Mucosa of descending colon (tissue), 3 donors: Measurements from ENCODE around the gene BMP10. TPM values are rescaled to one million over a fixed set of nuclear protein-coding genes. Genes with fewer than 3 reads are reported as not detected.
"Not testable (repeated sequence)": the region's sequence is repeated elsewhere in the genome, so short reads cannot be mapped to it uniquely, and the experiment has no call there.

Experiments
- ATAC-seq: fragments of 200-7000 bp; cut with Tn5 transposase; one replicate; pipeline ENCODE4 v1.9.1; 2020; ENCODE audit warnings: mild to moderate bottlenecking, moderate library complexity
- DNase-seq, 3 donors: peaks; one replicate each; pipeline ENCODE4 v3.0.0-alpha.2; 2020
- H3K36me3 ChIP-seq: fragments of 200-600 bp; one replicate; pipeline ENCODE4 v1.8.0; 2021; ENCODE audit warnings: low read depth, mild to moderate bottlenecking
- H3K4me1 ChIP-seq: fragments of 200-600 bp; one replicate; pipeline ENCODE4 v1.8.0; 2021; ENCODE audit warnings: low read depth, mild to moderate bottlenecking
- H3K4me3 ChIP-seq: fragments of 200-600 bp; one replicate; pipeline ENCODE4 v1.8.0; 2021; ENCODE audit warnings: mild to moderate bottlenecking
- H3K9me3 ChIP-seq: fragments of 200-600 bp; one replicate; pipeline ENCODE4 v1.8.0; 2021; ENCODE audit warnings: mild to moderate bottlenecking
- CTCF ChIP-seq: fragments of 200-600 bp; IDR thresholded peaks from one replicate; pipeline ENCODE4 v1.8.0; 2022; ENCODE audit warnings: antibody characterized with exemption, mild to moderate bottlenecking
- intact Hi-C, 2 donors: fragments of 100-400 bp; cut with DNase I in 1 of 2; cut with micrococcal nuclease in 1 of 2; formaldehyde crosslinking; loops; one replicate each; pipeline versions ENCODE4 v1.11.0 to v1.11.1; 2022; cut with DNase I, micrococcal nuclease
- total RNA-seq, 3 donors: library from RNA; stranded (reverse); fragmentation: NEBNext Ultra II Directional in 2 of 3; extraction: Animal tissue kit (Norgen Biotek cat#: 25700) in 2 of 3; gene quantifications; one replicate each; pipeline versions ENCODE4 v1.2.1 to v1.2.4, GENCODE V29; 2021 to 2023
- donor health status: DM: no; HTN: no; CAD: no; lungs with moderate emphysema.
- donor health status: DM: no; HTN: no; CAD: no.
- donor health status: DM: no; HTN: yes; CAD: no.

The BMP10 gene
- total RNA-seq, 3 donors from 2014 or later, result 0.43 TPM; not detected in 2

GRCh38 chr2:68905116-68905515 lies 33.9 kb upstream of the BMP10 start:
- Histone ChIP-seq H3K9me3 (no peaks in the 10 kb centered on the region), H3K4me3 (no peak overlapping the region), H3K4me1 (peaks cover 8% of the 10 kb centered on the region), H3K36me3 (no peaks in the 10 kb centered on the region)
- intact Hi-C loops, result no loop called here
- no peak for TF ChIP-seq CTCF
- DNase-seq (no peak), ATAC-seq (no peak)

- no peak for DNase-seq
- no peak for TF ChIP-seq CTCF
Measured at GRCh38 chr2:68901561-68901960, 30.4 kb upstream of the BMP10 start.

GRCh38 chr2:68901199-68901514 lies 30.0 kb upstream of the BMP10 start:
- H3K4me1 ChIP-seq, result no peaks in the 10 kb centered on the region
- DNase-seq (no peak), ATAC-seq (no peak)
- no peaks in the 10 kb centered on the region for H3K9me3 ChIP-seq
- no peak overlapping the region for H3K4me3 ChIP-seq
- intact Hi-C loops, result no loop called here
- H3K36me3 ChIP-seq, result no peaks in the 10 kb centered on the region
- TF ChIP-seq CTCF, result no peak

More at GRCh38 chr2:68901561-68901960, 30.4 kb upstream of the BMP10 start:
- no peaks in the 10 kb centered on the region for H3K4me1 ChIP-seq
- intact Hi-C loops, result no loop called here
- no peaks in the 10 kb centered on the region for H3K36me3 ChIP-seq
- ATAC-seq, result no peak
- H3K9me3 ChIP-seq, result no peaks in the 10 kb centered on the region
- H3K4me3 ChIP-seq, result no peak overlapping the region

GRCh38 chr2:68900496-68901198 lies 29.4 kb upstream of the BMP10 start:
- TF ChIP-seq CTCF, result no peak
- intact Hi-C loops, result no loop called here

GRCh38 chr2:68895981-68896380 lies 24.8 kb upstream of the BMP10 start:
- H3K9me3 ChIP-seq, H3K36me3 ChIP-seq, intact Hi-C loops, DNase-seq, ATAC-seq, H3K4me1 ChIP-seq, H3K4me3 ChIP-seq: not testable (repeated sequence)

More at GRCh38 chr2:68900496-68901198, 29.4 kb upstream of the BMP10 start:
- H3K9me3 ChIP-seq, result no peaks in the 10 kb centered on the region
- ATAC-seq (no peak), DNase-seq (no peak)
- no peaks in the 10 kb centered on the region for H3K4me1 ChIP-seq
- H3K36me3 ChIP-seq, result no peaks in the 10 kb centered on the region
- no peak overlapping the region for H3K4me3 ChIP-seq

DNA sequence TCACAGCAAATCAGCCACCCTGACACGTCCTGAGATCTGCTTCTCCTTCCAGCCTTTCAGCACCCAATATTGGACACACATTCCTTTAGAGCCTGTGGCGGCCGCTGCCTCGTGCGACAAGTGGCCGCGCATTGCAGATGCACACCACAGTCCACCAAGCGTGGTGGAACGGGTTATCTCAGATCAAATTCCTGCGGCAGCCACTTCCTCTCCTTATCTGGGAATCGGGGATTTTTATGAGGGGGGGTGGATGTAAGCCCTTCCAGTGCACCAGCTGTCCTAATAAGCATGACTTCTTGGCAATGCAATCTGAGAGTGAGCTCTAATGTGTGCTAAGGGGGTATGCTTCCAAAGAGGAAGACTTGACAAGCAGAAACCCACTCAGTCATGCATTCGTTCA lies 18.3 kb upstream of the BMP10 start:
- H3K36me3 ChIP-seq, result no peaks in the 10 kb centered on the region
- DNase-seq, result no peak
- H3K9me3 ChIP-seq, result no peaks in the 10 kb centered on the region
- no peak for TF ChIP-seq CTCF
- H3K4me3 ChIP-seq, result no peak overlapping the region
- H3K4me1 ChIP-seq, result no peaks in the 10 kb centered on the region
- intact Hi-C loops, result no loop called here
- ATAC-seq, result no peak
